Measurements from ENCODE around the gene LZTS3. TPM values are rescaled to one million over a fixed set of nuclear protein-coding genes. Genes with fewer than 3 reads are reported as not detected.

LZTS3 gene
- polyA plus RNA-seq, 1 of the 3 experiments (the other 2 are of a cell fraction) = 11.9 TPM

DNA sequence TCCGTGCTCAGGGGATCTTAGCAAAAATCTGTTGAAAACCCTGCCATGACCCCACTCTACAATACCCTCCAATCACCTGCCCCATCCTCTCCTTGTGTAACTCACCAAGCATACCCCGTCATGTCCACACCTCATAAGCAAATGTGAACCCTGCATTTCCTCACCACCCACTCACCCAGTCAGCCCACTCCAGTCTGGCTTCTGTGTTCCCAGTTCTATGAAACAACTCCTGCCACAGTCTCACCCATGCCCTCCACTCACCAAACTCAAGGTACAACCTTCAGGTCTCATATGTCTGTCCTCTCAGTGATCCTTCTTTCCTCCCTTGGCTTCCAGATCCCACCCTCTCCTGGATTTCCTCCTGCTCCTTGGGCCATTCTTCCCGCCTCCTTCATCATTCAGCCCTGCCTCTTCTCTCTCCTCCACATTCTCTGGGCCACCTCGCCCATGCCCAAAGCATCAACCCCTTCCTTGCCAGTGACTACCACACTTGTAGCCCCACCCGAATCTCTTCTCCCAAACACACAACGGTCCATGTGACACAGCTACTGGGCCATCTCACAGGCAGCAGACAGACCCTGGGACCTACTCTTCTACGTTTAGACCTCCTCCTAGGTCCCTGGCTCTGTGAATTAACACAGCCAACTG is 22.4 kb upstream of the LZTS3 start:
- POLR2A ChIA-PET = no interaction called here
- Histone ChIP-seq H3K9ac (no peak overlapping the region), H3F3A (replicated peaks; ENCODE audit: insufficient read depth) (no peaks in the 10 kb centered on the region), H3K79me2 (ENCODE audit: insufficient read depth) (0 out of 2 replicates have a peak, but pooled peaks cover 3% of the 10 kb centered on the region), H3K27me3 (ENCODE audit: insufficient read depth) (no peaks in the 10 kb centered on the region), H3K4me3 (ENCODE audit: low read depth in 2 of 2, low read length in 1 of 2) (no peak overlapping the region), H3K4me1 (ENCODE audit: control insufficient read depth in 1 of 2, insufficient read depth in 2 of 2, low read depth in 1 of 2, low read length in 1 of 2) (no peaks in the 10 kb centered on the region), H3K9me3 (no peaks in the 10 kb centered on the region), H3K4me2 (no peak overlapping the region), H2AFZ (ENCODE audit: low read depth) (no peak overlapping the region), H3K9me2 (no peaks in the 10 kb centered on the region), H3K27ac (ENCODE audit: low read depth in 2 of 2, low read length in 1 of 2) (no peak overlapping the region), H3K36me3 (replicated peaks in 1 of 2; ENCODE audit: control insufficient read depth in 1 of 2, insufficient read depth in 2 of 2, low read length in 1 of 2) (peaks cover 12 to 58% of the 10 kb centered on the region in 2 experiments), H4K20me1 (ENCODE audit: insufficient read depth) (no peaks in the 10 kb centered on the region)
- 96% methylated on average over 7 of the region's 7 CpGs for WGBS (ENCODE audit: low lambda C conversion rate)
- CTCF ChIA-PET = no interaction called here
- no peak for DNase-seq
- TF ChIP-seq, protein P1, sequence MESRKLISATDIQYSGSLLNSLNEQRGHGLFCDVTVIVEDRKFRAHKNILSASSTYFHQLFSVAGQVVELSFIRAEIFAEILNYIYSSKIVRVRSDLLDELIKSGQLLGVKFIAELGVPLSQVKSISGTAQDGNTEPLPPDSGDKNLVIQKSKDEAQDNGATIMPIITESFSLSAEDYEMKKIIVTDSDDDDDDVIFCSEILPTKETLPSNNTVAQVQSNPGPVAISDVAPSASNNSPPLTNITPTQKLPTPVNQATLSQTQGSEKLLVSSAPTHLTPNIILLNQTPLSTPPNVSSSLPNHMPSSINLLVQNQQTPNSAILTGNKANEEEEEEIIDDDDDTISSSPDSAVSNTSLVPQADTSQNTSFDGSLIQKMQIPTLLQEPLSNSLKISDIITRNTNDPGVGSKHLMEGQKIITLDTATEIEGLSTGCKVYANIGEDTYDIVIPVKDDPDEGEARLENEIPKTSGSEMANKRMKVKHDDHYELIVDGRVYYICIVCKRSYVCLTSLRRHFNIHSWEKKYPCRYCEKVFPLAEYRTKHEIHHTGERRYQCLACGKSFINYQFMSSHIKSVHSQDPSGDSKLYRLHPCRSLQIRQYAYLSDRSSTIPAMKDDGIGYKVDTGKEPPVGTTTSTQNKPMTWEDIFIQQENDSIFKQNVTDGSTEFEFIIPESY (IDR thresholded peaks at IDR 0.05; ENCODE audit: borderline replicate concordance, low read depth) = no peak
- TF ChIP-seq, protein P2, sequence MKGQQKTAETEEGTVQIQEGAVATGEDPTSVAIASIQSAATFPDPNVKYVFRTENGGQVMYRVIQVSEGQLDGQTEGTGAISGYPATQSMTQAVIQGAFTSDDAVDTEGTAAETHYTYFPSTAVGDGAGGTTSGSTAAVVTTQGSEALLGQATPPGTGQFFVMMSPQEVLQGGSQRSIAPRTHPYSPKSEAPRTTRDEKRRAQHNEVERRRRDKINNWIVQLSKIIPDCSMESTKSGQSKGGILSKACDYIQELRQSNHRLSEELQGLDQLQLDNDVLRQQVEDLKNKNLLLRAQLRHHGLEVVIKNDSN (IDR thresholded peaks at IDR 0.05; ENCODE audit: borderline replicate concordance, low read depth) = no peak
- TF ChIP-seq NFIC (IDR thresholded peaks at IDR 0.05; ENCODE audit: borderline replicate concordance) (no peak), EP300 (IDR thresholded peaks at IDR 0.05; ENCODE audit: borderline replicate concordance in 1 of 2, low read depth in 1 of 2, low read length in 1 of 2) (no peak)
- TF ChIP-seq, protein P3, sequence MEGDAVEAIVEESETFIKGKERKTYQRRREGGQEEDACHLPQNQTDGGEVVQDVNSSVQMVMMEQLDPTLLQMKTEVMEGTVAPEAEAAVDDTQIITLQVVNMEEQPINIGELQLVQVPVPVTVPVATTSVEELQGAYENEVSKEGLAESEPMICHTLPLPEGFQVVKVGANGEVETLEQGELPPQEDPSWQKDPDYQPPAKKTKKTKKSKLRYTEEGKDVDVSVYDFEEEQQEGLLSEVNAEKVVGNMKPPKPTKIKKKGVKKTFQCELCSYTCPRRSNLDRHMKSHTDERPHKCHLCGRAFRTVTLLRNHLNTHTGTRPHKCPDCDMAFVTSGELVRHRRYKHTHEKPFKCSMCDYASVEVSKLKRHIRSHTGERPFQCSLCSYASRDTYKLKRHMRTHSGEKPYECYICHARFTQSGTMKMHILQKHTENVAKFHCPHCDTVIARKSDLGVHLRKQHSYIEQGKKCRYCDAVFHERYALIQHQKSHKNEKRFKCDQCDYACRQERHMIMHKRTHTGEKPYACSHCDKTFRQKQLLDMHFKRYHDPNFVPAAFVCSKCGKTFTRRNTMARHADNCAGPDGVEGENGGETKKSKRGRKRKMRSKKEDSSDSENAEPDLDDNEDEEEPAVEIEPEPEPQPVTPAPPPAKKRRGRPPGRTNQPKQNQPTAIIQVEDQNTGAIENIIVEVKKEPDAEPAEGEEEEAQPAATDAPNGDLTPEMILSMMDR (IDR thresholded peaks at IDR 0.05) = no peak

DNA sequence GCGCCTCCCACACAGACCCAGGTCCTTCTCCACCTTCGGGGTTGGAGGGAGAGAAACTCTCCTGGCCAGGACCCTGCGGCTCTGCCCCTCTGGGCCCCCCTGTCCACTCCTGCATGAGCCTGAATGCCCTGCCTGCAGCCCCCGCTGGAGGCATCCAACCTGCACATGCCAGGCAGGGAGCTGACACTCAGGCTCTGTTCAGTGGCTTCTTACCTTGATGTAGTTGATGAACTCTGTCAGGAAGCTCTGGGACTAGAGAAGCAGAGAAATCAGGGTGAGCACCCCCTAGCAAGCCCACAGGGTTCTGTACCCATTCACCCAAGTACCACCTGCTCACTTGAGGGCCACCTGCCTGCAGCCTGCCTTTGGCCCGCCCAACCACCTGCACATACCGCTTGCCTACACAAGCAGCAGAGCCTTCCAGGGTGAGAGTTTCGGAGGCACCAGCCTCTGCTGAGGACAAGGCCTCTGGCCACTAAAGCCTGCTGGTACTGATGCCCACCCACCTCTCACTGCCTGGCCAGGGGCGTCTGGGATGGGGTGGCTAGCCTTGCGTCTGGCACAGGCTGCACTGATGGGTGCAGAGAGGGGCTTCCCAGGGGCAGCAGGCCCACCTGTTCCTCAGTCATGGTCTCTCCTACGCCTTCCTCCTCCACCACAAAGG is 21.4 kb upstream of the LZTS3 start:
- no peak overlapping the region for H3K4me2 ChIP-seq
- CTCF ChIA-PET = no interaction called here
- H2AFZ ChIP-seq (ENCODE audit: low read depth) = no peak overlapping the region
- 0 out of 2 replicates have a peak, but pooled peaks cover 3% of the 10 kb centered on the region for H3K79me2 ChIP-seq (ENCODE audit: insufficient read depth)
- POLR2A ChIA-PET = no interaction called here
- no peak overlapping the region for H3K27ac ChIP-seq (ENCODE audit: low read depth in 2 of 2, low read length in 1 of 2)
- H3K9ac ChIP-seq = no peak overlapping the region
- H3K4me1 ChIP-seq (ENCODE audit: control insufficient read depth in 1 of 2, insufficient read depth in 2 of 2, low read depth in 1 of 2, low read length in 1 of 2) = no peaks in the 10 kb centered on the region
- no peaks in the 10 kb centered on the region for H3F3A ChIP-seq (replicated peaks; ENCODE audit: insufficient read depth)
- no peaks in the 10 kb centered on the region for H3K27me3 ChIP-seq (ENCODE audit: insufficient read depth)
- TF ChIP-seq EP300 (IDR thresholded peaks at IDR 0.05; ENCODE audit: borderline replicate concordance in 1 of 2, low read depth in 1 of 2, low read length in 1 of 2) (no peak), FOXM1 (IDR thresholded peaks at IDR 0.05; ENCODE audit: low read depth) (no peak), RAD21 (IDR thresholded peaks at IDR 0.05; ENCODE audit: low read length) (no peak), NRF1 (IDR thresholded peaks at IDR 0.05; ENCODE audit: low read depth, low read length) (no peak), EZH2phosphoT487 (IDR thresholded peaks at IDR 0.05; ENCODE audit: borderline replicate concordance, low read depth) (no peak), GABPA (IDR thresholded peaks at IDR 0.05; ENCODE audit: low read depth) (no peak), ELF1 (IDR thresholded peaks at IDR 0.05) (no peak)
- TF ChIP-seq, protein P4, sequence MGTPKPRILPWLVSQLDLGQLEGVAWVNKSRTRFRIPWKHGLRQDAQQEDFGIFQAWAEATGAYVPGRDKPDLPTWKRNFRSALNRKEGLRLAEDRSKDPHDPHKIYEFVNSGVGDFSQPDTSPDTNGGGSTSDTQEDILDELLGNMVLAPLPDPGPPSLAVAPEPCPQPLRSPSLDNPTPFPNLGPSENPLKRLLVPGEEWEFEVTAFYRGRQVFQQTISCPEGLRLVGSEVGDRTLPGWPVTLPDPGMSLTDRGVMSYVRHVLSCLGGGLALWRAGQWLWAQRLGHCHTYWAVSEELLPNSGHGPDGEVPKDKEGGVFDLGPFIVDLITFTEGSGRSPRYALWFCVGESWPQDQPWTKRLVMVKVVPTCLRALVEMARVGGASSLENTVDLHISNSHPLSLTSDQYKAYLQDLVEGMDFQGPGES (IDR thresholded peaks at IDR 0.05; ENCODE audit: low read depth, low read length) = no peak
- TF ChIP-seq, protein P1 (IDR thresholded peaks at IDR 0.05; ENCODE audit: borderline replicate concordance, low read depth) = no peak
- TF ChIP-seq, protein P5, sequence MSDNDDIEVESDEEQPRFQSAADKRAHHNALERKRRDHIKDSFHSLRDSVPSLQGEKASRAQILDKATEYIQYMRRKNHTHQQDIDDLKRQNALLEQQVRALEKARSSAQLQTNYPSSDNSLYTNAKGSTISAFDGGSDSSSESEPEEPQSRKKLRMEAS (IDR thresholded peaks at IDR 0.05; ENCODE audit: low read depth) = no peak
- TF ChIP-seq, protein P6, sequence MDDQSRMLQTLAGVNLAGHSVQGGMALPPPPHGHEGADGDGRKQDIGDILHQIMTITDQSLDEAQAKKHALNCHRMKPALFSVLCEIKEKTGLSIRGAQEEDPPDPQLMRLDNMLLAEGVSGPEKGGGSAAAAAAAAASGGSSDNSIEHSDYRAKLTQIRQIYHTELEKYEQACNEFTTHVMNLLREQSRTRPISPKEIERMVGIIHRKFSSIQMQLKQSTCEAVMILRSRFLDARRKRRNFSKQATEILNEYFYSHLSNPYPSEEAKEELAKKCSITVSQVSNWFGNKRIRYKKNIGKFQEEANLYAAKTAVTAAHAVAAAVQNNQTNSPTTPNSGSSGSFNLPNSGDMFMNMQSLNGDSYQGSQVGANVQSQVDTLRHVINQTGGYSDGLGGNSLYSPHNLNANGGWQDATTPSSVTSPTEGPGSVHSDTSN (IDR thresholded peaks at IDR 0.05) = no peak
- H3K36me3 ChIP-seq (replicated peaks in 1 of 2; ENCODE audit: control insufficient read depth in 1 of 2, insufficient read depth in 2 of 2, low read length in 1 of 2) = peaks cover 12 to 60% of the 10 kb centered on the region in 2 experiments
- no peak for DNase-seq
- 95% methylated on average over 10 of the region's 10 CpGs for WGBS (ENCODE audit: low lambda C conversion rate)
- H4K20me1 ChIP-seq (ENCODE audit: insufficient read depth) = no peaks in the 10 kb centered on the region
- no peaks in the 10 kb centered on the region for H3K9me2 ChIP-seq
- H3K9me3 ChIP-seq = no peaks in the 10 kb centered on the region
- H3K4me3 ChIP-seq (ENCODE audit: low read depth in 2 of 2, low read length in 1 of 2) = no peak overlapping the region

Measured in SK-N-SH (cell line).